Hindlimb muscle (tissue), 1 donor: ENCODE measurements around the gene ZNF414. TPM values are rescaled to one million over a fixed set of nuclear protein-coding genes. Genes with fewer than 3 reads are reported as not detected.

Source experiments
- DNase-seq: peaks from one replicate; pipeline ENCODE4 v3.0.0-alpha.2; 2013
- polyA plus RNA-seq: library from polyadenylated mRNA; unstranded; fragments of 120-200 nt; gene quantifications from one replicate; pipeline ENCODE4 v1.2.1, GENCODE V29; 2013; ENCODE audit not compliant: insufficient read length

ZNF414 gene
- polyA plus RNA-seq, 1 donor: 20.0 TPM

GRCh38 chr19:8489561-8490394, 24.2 kb downstream of the ZNF414 start:
- DNase-seq: no peak

- no peak for DNase-seq
These were observed 25.6 kb downstream of the ZNF414 start for GRCh38 chr19:8488365-8488764.

GRCh38 chr19:8487137-8487851, 26.7 kb downstream of the ZNF414 start:
- DNase-seq: no peak

- DNase-seq: no peak
These were observed 27.3 kb downstream of the ZNF414 start for GRCh38 chr19:8486661-8487136.

GRCh38 chr19:8485561-8486371, 28.2 kb downstream of the ZNF414 start:
- no peak for DNase-seq

- DNase-seq: no peak
These were observed 29.6 kb downstream of the ZNF414 start for GRCh38 chr19:8484331-8484894.

- DNase-seq: no peak
These were observed 30.8 kb downstream of the ZNF414 start for GRCh38 chr19:8483165-8483564.

- DNase-seq: no peak
These were observed 31.3 kb downstream of the ZNF414 start for GRCh38 chr19:8482696-8483095.

- DNase-seq: no peak
These were observed 32.4 kb downstream of the ZNF414 start for GRCh38 chr19:8481616-8482015.

GRCh38 chr19:8481201-8481600, 32.8 kb downstream of the ZNF414 start:
- no peak for DNase-seq

- no peak for DNase-seq
These were observed 35.4 kb downstream of the ZNF414 start for GRCh38 chr19:8478598-8478997.

- no peak for DNase-seq
These were observed 36.1 kb downstream of the ZNF414 start for GRCh38 chr19:8477889-8478288.

GRCh38 chr19:8476524-8476923, 37.4 kb downstream of the ZNF414 start:
- DNase-seq: no peak

GRCh38 chr19:8475005-8475404, 39.0 kb downstream of the ZNF414 start:
- DNase-seq: no peak

- no peak for DNase-seq
These were observed 40.1 kb downstream of the ZNF414 start for GRCh38 chr19:8473648-8474476.

GRCh38 chr19:8469613-8470368, 44.2 kb downstream of the ZNF414 start:
- no peak for DNase-seq

GRCh38 chr19:8468761-8469373, 45.1 kb downstream of the ZNF414 start:
- DNase-seq: no peak

GRCh38 chr19:8468124-8468523, 45.8 kb downstream of the ZNF414 start:
- no peak for DNase-seq

GRCh38 chr19:8466018-8466417, 47.9 kb downstream of the ZNF414 start:
- DNase-seq: no peak

- no peak for DNase-seq
These were observed 50.6 kb downstream of the ZNF414 start for GRCh38 chr19:8463365-8463764.
